VCaP (cell line): ENCODE results near the gene POLR3H.

Experiments
- H3K27ac ChIP-seq: fragments of 450-650 bp; 2 replicates; pipeline ENCODE4 v1.5.1; 2017
- TF ChIP-seq, protein P1 (sequence below): fragments of 450-650 bp; conservative IDR thresholded peaks from 2 replicates; pipeline ENCODE4 v1.5.1; 2017; ENCODE audit warnings: mild to moderate bottlenecking, moderate library complexity

POLR3H gene

DNA sequence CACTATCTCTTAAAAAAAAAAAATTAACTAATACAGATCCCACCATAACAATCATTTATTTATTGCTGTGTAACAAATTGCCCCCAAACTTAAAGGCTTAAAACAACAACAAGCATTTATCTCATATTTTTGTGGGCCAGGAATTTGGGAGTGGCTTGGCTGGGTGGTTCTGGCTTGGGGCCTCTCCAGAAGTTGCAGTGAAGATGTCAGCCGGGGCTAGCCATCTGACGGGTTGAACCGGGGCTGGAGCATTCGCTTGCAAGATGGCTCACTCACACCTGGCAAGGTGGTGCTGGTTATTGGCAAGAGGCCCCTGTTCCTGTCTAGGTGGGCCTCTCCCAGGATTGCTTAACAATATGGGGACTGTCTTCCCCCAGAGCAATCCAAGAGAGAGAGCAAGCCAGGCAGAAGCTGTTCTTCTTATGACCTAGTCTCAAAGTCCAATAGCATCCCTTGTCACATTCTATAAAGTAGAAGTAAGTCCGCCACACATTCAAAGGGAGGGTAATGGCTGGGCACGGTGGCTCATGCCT is 45.9 kb downstream of the POLR3H start:
- no peak overlapping the region for H3K27ac ChIP-seq
- TF ChIP-seq, protein P1, sequence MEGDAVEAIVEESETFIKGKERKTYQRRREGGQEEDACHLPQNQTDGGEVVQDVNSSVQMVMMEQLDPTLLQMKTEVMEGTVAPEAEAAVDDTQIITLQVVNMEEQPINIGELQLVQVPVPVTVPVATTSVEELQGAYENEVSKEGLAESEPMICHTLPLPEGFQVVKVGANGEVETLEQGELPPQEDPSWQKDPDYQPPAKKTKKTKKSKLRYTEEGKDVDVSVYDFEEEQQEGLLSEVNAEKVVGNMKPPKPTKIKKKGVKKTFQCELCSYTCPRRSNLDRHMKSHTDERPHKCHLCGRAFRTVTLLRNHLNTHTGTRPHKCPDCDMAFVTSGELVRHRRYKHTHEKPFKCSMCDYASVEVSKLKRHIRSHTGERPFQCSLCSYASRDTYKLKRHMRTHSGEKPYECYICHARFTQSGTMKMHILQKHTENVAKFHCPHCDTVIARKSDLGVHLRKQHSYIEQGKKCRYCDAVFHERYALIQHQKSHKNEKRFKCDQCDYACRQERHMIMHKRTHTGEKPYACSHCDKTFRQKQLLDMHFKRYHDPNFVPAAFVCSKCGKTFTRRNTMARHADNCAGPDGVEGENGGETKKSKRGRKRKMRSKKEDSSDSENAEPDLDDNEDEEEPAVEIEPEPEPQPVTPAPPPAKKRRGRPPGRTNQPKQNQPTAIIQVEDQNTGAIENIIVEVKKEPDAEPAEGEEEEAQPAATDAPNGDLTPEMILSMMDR = no peak

- H3K27ac ChIP-seq = no peak overlapping the region
- TF ChIP-seq, protein P1 = no peak
Measured at GRCh38 chr22:41491374-41492100, 52.7 kb downstream of the POLR3H start.

DNA sequence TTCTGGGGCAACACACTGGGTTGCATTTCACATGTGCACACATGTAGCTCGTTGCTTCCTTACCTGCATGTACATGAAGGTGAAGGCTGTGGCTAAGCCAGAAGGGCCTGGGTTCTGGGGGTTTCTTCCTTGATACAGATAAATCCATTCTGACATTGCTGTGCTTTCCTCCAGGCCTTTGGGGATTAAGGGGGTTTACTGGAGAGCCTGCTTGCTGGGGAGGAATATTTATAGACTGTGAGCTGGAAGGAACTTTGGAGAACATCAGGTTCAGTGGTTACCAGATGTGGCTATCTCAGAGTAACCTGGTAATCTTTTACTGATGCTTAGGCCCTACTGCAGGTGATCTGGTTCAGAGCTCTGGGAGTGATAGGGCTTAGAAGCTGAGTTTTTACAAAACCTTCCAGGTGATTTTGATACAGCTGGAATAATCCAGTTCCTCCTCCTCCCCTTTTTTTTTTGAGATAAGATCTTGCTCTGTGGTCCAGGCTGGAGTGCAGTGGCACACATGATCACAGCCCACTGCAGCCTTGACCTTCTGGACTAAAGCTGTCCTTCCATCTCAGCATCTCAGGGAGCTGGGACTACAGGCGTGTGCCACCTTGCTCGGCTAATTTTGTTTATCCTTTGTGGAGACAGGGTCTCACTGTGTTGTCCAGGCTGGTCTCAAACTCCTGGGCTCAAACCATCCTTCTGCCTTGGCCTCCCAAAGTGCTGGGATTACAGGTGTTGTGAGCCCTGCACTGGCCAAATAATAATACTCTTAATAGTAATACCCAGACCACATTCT is 55.5 kb downstream of the POLR3H start:
- TF ChIP-seq, protein P1 = no peak
- no peak overlapping the region for H3K27ac ChIP-seq

DNA sequence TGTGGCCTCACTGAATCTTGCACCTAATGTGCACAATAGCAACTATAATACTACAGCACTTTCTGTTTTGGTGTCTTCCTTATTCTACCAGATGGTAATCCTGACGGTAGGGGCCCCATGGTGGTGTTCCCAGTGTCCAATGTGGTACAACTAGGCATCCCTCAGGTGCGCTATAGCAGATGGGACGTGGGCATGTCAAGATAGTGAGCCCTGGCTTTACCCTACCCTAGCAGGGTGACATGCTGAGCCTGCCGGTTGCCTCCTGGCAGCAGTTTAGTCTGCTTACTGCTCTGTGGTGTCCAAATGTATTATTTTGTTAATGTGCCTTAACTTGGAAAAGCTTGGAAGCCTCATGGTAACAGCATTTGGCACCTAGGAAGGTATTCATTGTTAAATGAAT is 56.2 kb downstream of the POLR3H start:
- H3K27ac ChIP-seq = no peak overlapping the region
- TF ChIP-seq, protein P1 = no peak

- H3K27ac ChIP-seq = no peak overlapping the region
- TF ChIP-seq, protein P1 = no peak
Measured at GRCh38 chr22:41487037-41487935, 57.0 kb downstream of the POLR3H start.

DNA sequence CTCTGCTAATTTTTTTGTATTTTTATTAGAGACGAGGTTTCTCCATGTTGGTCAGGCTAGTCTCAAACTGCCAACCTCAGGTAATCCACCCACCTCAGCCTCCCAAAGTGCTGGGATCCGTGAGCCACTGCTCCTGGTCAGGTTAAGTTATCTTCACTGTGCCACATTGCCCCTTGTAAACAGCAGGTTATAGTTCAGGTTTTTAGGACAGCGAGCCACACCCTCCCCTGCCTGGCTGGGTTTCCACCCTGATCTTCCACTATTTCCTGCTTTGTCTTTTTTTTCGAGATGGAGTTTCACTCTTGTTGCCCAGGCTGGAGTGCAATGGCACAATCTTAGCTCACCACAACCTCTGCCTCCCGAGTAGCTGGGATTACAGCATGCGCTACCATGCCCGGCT is 59.2 kb downstream of the POLR3H start:
- no peak overlapping the region for H3K27ac ChIP-seq
- TF ChIP-seq, protein P1 = no peak
